Loucy (cell line): ENCODE data around the gene INCA1.

Experiments
- CTCF ChIP-seq: fragments of 200-600 bp; sonication (generic); conservative IDR thresholded peaks from 2 replicates; pipeline ENCODE4 v1.5.1; 2014; ENCODE audit warnings: mild to moderate bottlenecking, antibody characterized with exemption, low read length
- EZH2phosphoT487 ChIP-seq: fragments of 200-600 bp; IDR thresholded peaks from 2 replicates; pipeline ENCODE4 v1.6.1; 2018; ENCODE audit warnings: antibody characterized with exemption, mild to moderate bottlenecking, moderate library complexity, borderline replicate concordance

DNA sequence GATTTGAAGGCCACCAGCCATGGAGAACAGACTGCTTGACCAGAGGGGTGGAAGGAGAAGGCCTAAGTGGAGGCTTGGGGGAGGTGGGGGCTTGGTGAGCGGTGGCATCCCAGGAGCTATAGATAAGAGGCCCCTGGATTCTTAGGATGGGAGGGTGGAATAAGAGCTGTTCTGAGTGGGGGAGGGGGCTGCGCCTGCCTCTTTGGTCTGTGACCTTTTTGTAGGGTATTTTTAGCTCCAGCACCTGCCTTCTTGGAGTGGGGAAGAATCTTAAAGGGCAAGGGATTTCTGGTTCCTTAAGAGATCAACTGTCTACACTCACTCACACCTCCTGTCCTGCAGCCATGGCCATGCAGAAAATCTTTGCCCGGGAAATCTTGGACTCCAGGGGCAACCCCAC, 45.8 kb downstream of the INCA1 start:
- no peak for TF ChIP-seq CTCF
- TF ChIP-seq EZH2phosphoT487: no peak
